Fibroblast of lung (primary cell): ENCODE data around the gene COL9A2.

Experiments
- CTCF ChIP-seq, 2 donors: IDR thresholded peaks in 1 of 2; conservative IDR thresholded peaks in 1 of 2; 1 replicate in 1 of 2; 2 replicates in 1 of 2; pipeline ENCODE4 v1.5.1; 2011 to 2012; ENCODE audit warnings: low read length in 2 of 2, control low read depth in 1 of 2, inconsistent platforms in 1 of 2, low read depth in 1 of 2, mild to moderate bottlenecking in 1 of 2
- EZH2 ChIP-seq: IDR thresholded peaks from 2 replicates; pipeline ENCODE4 v1.5.1; 2012; ENCODE audit warnings: low read length, control low read depth, mild to moderate bottlenecking; ENCODE audit errors: missing control alignments

GRCh38 chr1:40303051-40303771 lies 13.9 kb downstream of the COL9A2 start:
- TF ChIP-seq CTCF (conservative IDR thresholded peaks at IDR 0.05 in 1 of 2, IDR thresholded peaks at IDR 0.05 in 1 of 2; ENCODE audit: low read depth in 1 of 2, low read length in 2 of 2): no peak
- no peak for TF ChIP-seq EZH2
